GM20000 (cell line): ENCODE measurements around the gene DLG2.
"Not testable (repeated sequence)": the region's sequence is repeated elsewhere in the genome, so short reads cannot be mapped to it uniquely, and the experiment has no call there.

ENCODE experiments used
- DNase-seq: peaks from one replicate; pipeline ENCODE4 v3.0.0; 2012; ENCODE audit warnings: low spot score
- TF ChIP-seq, protein P1 (sequence below): IDR thresholded peaks from 2 replicates; pipeline ENCODE4 v1.5.1; 2012; ENCODE audit warnings: mild to moderate bottlenecking, control low read depth; ENCODE audit errors: extremely low read depth, missing control alignments

Gene DLG2

DNA sequence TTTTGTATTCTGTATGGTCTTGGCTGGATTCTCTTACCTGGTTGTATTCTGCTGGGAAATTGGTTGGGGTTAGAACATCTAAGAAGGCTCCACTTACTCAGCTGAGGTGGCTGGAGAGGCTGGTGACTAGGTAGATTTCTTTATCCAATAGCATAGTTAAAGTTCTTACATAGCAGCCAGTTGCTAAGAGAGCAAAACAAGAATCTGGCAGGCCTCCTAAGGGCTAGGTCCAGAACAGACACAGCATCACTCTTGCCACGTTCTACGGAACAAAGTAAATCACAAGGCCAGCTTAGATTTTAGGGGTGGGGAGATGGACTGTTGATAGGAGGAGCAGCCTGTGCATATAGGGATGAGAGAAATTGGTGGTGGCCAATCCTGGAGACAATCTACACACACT is 2199.6 kb downstream of the DLG2 start:
- TF ChIP-seq, protein P1, sequence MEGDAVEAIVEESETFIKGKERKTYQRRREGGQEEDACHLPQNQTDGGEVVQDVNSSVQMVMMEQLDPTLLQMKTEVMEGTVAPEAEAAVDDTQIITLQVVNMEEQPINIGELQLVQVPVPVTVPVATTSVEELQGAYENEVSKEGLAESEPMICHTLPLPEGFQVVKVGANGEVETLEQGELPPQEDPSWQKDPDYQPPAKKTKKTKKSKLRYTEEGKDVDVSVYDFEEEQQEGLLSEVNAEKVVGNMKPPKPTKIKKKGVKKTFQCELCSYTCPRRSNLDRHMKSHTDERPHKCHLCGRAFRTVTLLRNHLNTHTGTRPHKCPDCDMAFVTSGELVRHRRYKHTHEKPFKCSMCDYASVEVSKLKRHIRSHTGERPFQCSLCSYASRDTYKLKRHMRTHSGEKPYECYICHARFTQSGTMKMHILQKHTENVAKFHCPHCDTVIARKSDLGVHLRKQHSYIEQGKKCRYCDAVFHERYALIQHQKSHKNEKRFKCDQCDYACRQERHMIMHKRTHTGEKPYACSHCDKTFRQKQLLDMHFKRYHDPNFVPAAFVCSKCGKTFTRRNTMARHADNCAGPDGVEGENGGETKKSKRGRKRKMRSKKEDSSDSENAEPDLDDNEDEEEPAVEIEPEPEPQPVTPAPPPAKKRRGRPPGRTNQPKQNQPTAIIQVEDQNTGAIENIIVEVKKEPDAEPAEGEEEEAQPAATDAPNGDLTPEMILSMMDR, result no peak
- DNase-seq, result no peak

DNA sequence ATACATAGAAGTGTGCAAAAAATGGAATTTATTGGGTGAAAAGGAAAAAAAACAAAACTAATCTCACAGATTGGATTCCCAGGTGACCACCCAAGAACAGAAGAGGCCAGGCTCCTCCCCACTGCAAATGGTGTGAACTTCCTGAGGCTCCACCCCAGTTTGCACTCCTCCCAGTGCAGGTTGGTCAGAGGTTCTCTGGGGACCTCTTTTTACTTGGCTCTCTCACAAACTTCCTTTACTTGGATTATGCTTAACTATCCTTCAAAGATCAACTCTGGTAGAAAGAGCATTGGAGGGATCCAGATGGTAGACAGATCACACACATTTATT is 2202.0 kb downstream of the DLG2 start:
- DNase-seq, result no peak
- TF ChIP-seq, protein P1, result no peak

DNA sequence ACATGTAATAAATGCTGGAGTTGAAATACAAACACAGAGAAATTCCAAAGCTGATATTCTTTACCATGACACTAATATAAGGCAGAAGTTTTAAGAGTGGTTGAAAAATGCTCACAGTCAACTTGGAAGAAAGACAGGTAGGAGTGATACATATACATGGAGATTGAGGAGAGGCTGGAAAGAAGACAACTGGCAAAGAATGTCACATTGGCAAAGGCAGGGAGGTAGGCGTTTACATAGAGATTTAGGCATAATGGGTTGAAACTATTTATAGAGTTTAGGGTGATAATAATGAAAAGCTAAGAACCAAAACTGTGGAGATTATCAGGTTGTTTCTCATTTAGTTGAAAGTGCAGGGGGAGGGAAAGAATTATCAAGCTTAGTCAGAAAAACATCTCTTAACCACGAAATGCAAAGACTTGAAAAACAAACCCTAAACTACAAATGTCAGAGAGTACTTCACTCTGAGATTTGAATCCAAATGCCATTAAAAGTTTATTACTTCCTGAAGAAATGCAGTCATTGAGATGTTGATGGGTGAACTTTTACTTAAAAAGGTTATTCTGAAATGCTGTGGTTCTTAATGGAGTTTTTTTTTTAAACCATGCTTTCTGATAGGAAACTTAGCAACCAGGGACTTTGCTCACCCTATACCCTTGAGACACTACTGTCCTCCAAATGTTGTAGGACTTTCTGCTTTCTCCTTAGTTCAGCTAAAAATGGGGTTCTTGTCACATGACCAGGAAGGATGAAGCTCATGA is 2202.6 kb downstream of the DLG2 start:
- DNase-seq, result no peak
- TF ChIP-seq, protein P1, result no peak

DNA sequence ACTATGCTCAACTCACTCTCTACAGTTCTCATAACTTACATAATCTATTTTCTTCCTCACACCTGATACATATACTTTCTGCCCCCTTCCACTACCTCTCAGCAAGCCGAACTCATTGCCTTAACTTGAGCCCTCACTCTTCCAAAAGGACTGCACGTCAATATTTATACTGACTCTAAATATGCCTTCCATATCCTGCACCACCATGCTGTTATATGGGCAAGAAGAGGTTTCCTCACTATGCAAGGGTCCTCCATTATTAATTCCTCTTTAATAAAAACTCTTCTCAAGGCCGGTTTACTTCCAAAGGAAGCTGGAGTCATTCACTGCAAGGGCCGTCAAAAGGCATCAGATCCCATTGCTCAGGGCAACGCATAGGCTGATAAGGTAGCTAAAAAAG is 2204.5 kb downstream of the DLG2 start:
- not testable (repeated sequence) for DNase-seq

DNA sequence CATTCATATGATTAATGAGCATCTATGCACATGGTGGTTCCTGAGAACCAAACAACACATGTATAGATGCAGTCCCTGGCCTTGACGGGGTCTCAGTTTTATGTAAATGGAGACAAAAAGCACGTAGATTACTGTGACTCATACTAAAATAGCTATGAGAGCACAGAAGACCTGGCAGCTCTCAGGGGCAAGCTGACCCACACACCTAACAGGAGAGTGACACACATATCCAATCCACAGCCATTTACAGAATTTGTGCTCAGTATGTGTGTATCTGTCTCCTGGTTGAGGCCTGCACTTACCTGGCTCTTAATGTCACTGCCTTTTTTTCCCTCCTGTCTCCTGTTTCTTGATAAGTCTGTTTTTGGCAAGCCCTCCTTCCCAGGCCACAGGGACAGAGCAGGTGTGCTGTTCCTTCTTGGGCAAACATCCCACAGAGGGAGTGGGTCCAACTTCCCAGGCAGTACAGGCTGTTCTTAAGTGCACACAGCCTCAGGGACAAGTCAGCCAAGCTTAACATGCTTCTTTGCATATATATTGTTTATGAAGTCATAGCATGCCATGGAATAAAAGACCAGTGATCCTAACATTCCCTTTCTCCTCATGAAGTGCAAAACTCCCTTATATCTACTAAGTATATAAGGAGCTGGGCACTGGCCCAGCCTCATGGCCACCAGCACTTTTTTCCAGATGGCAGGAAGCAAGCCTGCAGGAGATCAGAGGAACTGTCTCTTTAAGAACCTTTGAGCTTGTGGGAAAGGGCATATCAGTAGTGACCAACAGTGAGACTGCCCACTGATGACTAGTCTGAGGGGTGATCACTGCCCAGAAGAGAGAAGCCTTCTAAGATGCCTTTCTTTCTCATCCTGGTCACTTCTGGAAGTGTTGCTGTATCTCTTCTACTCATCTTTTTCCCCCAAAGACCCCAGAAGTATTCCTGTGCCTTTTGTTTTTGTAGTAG is 2216.3 kb downstream of the DLG2 start:
- TF ChIP-seq, protein P1, result no peak
- DNase-seq, result no peak

DNA sequence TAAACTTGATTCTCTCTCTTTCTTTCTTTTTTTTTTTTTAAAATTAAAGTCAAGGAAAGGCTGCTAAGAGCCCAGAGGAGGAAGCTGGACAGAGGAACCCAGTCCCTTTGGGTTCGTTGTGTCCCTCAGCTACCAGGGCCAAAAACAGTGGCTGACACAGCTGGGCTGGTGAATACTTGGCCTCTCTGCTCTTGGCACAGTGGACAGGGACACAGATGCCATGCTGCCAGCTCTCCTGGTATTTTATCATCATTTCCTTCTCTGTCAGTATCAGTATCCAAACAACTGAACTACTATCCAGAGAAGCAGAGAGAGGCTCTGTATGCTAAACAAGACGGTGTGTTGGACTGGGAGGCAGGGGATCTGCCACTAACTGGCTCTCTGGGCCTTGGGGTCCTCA is 2217.3 kb downstream of the DLG2 start:
- no peak for DNase-seq
- TF ChIP-seq, protein P1, result no peak

DNA sequence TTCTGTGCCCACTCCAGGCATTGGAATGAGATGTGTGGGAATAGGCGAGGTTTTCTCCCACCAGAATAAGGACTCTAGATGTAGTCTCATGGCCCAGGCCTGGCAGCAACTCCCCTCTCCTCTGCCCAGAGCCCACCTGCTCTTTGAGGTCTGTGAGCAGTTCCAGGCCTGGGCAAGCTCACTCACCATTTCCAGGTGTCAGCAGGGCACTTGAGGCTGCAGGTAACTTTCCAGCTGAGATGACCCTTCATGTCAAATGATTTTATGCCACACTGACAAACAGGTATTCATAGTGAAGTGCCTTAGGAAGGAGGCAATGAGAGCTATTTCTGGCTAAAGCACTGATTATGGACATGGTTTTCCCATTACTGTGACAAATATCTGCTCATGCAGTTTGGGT is 2217.7 kb downstream of the DLG2 start:
- TF ChIP-seq, protein P1, result no peak
- no peak for DNase-seq

DNA sequence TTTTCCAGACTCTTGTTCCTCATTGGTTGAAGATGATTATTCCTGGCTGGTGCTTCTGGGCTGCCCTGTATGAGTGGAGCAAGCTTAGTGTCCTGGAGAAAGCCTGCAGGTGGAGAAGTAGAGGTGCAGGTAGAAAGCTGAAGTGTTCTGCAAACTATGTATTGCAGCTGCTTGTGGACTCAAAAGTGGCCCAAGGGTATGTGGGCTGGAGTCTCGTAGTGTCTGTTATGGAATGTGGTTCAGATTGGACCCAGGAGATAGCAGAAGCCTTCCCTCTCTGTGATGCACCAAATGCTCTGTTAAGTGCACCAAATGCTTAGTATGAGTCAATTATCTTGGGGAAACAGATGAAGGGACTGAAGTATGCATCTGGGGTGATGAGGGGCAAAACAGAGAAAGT is 2218.2 kb downstream of the DLG2 start:
- DNase-seq, result no peak
- TF ChIP-seq, protein P1, result no peak
